ENCODE measurements around the gene OR9I1.

OR9I1 gene

GRCh38 chr11:58125469-58125868, at the start of gene OR9I1:
OR9I1 (minus strand) TSS chr11:58125530; CDS start chr11:58119444, 6,086 bp downstream.
- DNase-seq (ENCODE audit: extremely low spot score), result no peak
- ChIA-PET POLR2A (no interaction called here), CTCF (no interaction called here)
- no peak for TF ChIP-seq SP1 (IDR thresholded peaks at IDR 0.05)
- no peak for TF ChIP-seq L3MBTL2 (conservative IDR thresholded peaks at IDR 0.05)
- no peak for TF ChIP-seq ZNF384 (IDR thresholded peaks at IDR 0.05)

GRCh38 chr11:58165504-58166106, 40.3 kb upstream of the OR9I1 start:
- ChIA-PET CTCF (no interaction called here), POLR2A (no interaction called here)
- no peak for DNase-seq (ENCODE audit: extremely low spot score)
- no peak for TF ChIP-seq L3MBTL2 (conservative IDR thresholded peaks at IDR 0.05)
- TF ChIP-seq SP1 (IDR thresholded peaks at IDR 0.05), result no peak
- no peak for TF ChIP-seq TARDBP (IDR thresholded peaks at IDR 0.05)
- no peak for TF ChIP-seq SUZ12 (IDR thresholded peaks at IDR 0.05)
- no peak for TF ChIP-seq HDGF (IDR thresholded peaks at IDR 0.05; ENCODE audit: borderline replicate concordance)
- TF ChIP-seq CTBP1 (IDR thresholded peaks at IDR 0.05; ENCODE audit: borderline replicate concordance), result no peak
- no peak for TF ChIP-seq LEF1 (IDR thresholded peaks at IDR 0.05; ENCODE audit: borderline replicate concordance)
- no peak for TF ChIP-seq FOXA1 (IDR thresholded peaks at IDR 0.05)
- TF ChIP-seq ARNT (IDR thresholded peaks at IDR 0.05), result no peak
- no peak for TF ChIP-seq NFRKB (IDR thresholded peaks at IDR 0.05)

- CTCF ChIA-PET, result no interaction called here
- POLR2A ChIA-PET, result no interaction called here
- no peak for DNase-seq (ENCODE audit: extremely low spot score)
- TF ChIP-seq FOXK2 (IDR thresholded peaks at IDR 0.05) (no peak), ARNT (IDR thresholded peaks at IDR 0.05) (no peak), CTBP1 (IDR thresholded peaks at IDR 0.05; ENCODE audit: borderline replicate concordance) (no peak), PKNOX1 (IDR thresholded peaks at IDR 0.05) (no peak), ZNF384 (IDR thresholded peaks at IDR 0.05) (no peak), TARDBP (IDR thresholded peaks at IDR 0.05) (no peak), HDGF (IDR thresholded peaks at IDR 0.05; ENCODE audit: borderline replicate concordance) (no peak), SUZ12 (IDR thresholded peaks at IDR 0.05) (no peak), SP1 (IDR thresholded peaks at IDR 0.05) (no peak), FOXM1 (IDR thresholded peaks at IDR 0.05; ENCODE audit: borderline replicate concordance) (no peak), FOXA1 (IDR thresholded peaks at IDR 0.05) (no peak), BHLHE40 (IDR thresholded peaks at IDR 0.05; ENCODE audit: borderline replicate concordance) (no peak), L3MBTL2 (conservative IDR thresholded peaks at IDR 0.05) (no peak), ELF4 (IDR thresholded peaks at IDR 0.05) (no peak), LEF1 (IDR thresholded peaks at IDR 0.05; ENCODE audit: borderline replicate concordance) (no peak), NFRKB (IDR thresholded peaks at IDR 0.05) (no peak)
Measured at GRCh38 chr11:58164990-58165389, 39.7 kb upstream of the OR9I1 start.

- no peak for DNase-seq (ENCODE audit: extremely low spot score)
- TF ChIP-seq FOXM1 (IDR thresholded peaks at IDR 0.05; ENCODE audit: borderline replicate concordance) (no peak), ELF4 (IDR thresholded peaks at IDR 0.05) (no peak), ZNF384 (IDR thresholded peaks at IDR 0.05) (no peak), FOXK2 (IDR thresholded peaks at IDR 0.05) (no peak), LEF1 (IDR thresholded peaks at IDR 0.05; ENCODE audit: borderline replicate concordance) (no peak), FOXA1 (IDR thresholded peaks at IDR 0.05) (no peak), SUZ12 (IDR thresholded peaks at IDR 0.05) (no peak)
- CTCF ChIA-PET, result no interaction called here
- POLR2A ChIA-PET, result no interaction called here
Measured at GRCh38 chr11:58164389-58164788, 39.1 kb upstream of the OR9I1 start.

- no peak for DNase-seq (ENCODE audit: extremely low spot score)
- ChIA-PET CTCF (no interaction called here), POLR2A (no interaction called here)
- TF ChIP-seq FOXA1 (IDR thresholded peaks at IDR 0.05) (no peak), PKNOX1 (IDR thresholded peaks at IDR 0.05) (no peak), HDGF (IDR thresholded peaks at IDR 0.05; ENCODE audit: borderline replicate concordance) (no peak), ELF4 (IDR thresholded peaks at IDR 0.05) (no peak), CTBP1 (IDR thresholded peaks at IDR 0.05; ENCODE audit: borderline replicate concordance) (no peak), ARNT (IDR thresholded peaks at IDR 0.05) (no peak), BHLHE40 (IDR thresholded peaks at IDR 0.05; ENCODE audit: borderline replicate concordance) (no peak), TARDBP (IDR thresholded peaks at IDR 0.05) (no peak), FOXM1 (IDR thresholded peaks at IDR 0.05; ENCODE audit: borderline replicate concordance) (no peak)
Measured at GRCh38 chr11:58152781-58153180, 27.5 kb upstream of the OR9I1 start.

GRCh38 chr11:58142761-58143160, 17.4 kb upstream of the OR9I1 start:
- DNase-seq (ENCODE audit: extremely low spot score), result no peak
- POLR2A ChIA-PET, result no interaction called here
- CTCF ChIA-PET, result no interaction called here
- TF ChIP-seq TARDBP (IDR thresholded peaks at IDR 0.05) (no peak), SP1 (IDR thresholded peaks at IDR 0.05) (no peak), SUZ12 (IDR thresholded peaks at IDR 0.05) (no peak), L3MBTL2 (conservative IDR thresholded peaks at IDR 0.05) (no peak)

- DNase-seq (ENCODE audit: extremely low spot score), result no peak
- POLR2A ChIA-PET, result no interaction called here
- CTCF ChIA-PET, result no interaction called here
- TF ChIP-seq FOXM1 (IDR thresholded peaks at IDR 0.05; ENCODE audit: borderline replicate concordance), result no peak
Measured at GRCh38 chr11:58135171-58135570, 9.8 kb upstream of the OR9I1 start.

- TF ChIP-seq SUZ12 (IDR thresholded peaks at IDR 0.05) (no peak), L3MBTL2 (conservative IDR thresholded peaks at IDR 0.05) (no peak), ELF4 (IDR thresholded peaks at IDR 0.05) (no peak), NFRKB (IDR thresholded peaks at IDR 0.05) (no peak), TARDBP (IDR thresholded peaks at IDR 0.05) (no peak), ZNF384 (IDR thresholded peaks at IDR 0.05) (no peak), SP1 (IDR thresholded peaks at IDR 0.05) (no peak)
- POLR2A ChIA-PET, result no interaction called here
- CTCF ChIA-PET, result interaction anchor here (0.6 kb wide), 2 partner anchors 640 to 824 kb away, joined by 3 read pairs; no protein-coding TSS in a partner anchor
- no peak for DNase-seq (ENCODE audit: extremely low spot score)
Measured at GRCh38 chr11:58134151-58134550, 8.8 kb upstream of the OR9I1 start.
